Type B pancreatic cell (in vitro differentiated cells): ENCODE data around the gene TMED10. TPM values are rescaled to one million over a fixed set of nuclear protein-coding genes. Genes with fewer than 3 reads are reported as not detected.

ENCODE experiments used
- DNase-seq: peaks from one replicate; pipeline ENCODE4 v3.0.0; 2021; ENCODE audit warnings: mixed read lengths; ENCODE audit not compliant: unreplicated experiment; ENCODE audit errors: extremely low spot score
- H3K27ac Mint-ChIP-seq: 2 replicates; pipeline ENCODE4 v1.8.0; 2021; ENCODE audit warnings: mild to moderate bottlenecking, mixed read lengths
- H3K27me3 Mint-ChIP-seq: 2 replicates; pipeline ENCODE4 v1.8.0; 2021; ENCODE audit warnings: mixed read lengths
- H3K36me3 Mint-ChIP-seq: 2 replicates; pipeline ENCODE4 v1.8.0; 2021; ENCODE audit warnings: mixed read lengths
- H3K4me1 Mint-ChIP-seq: one replicate; pipeline ENCODE4 v1.8.0; 2021; ENCODE audit warnings: mixed read lengths; ENCODE audit not compliant: unreplicated experiment
- H3K4me3 Mint-ChIP-seq: 2 replicates; pipeline ENCODE4 v1.8.0; 2021; ENCODE audit warnings: mild to moderate bottlenecking, mixed read lengths
- H3K9me3 Mint-ChIP-seq: 2 replicates; pipeline ENCODE4 v1.8.0; 2021; ENCODE audit warnings: mixed read lengths
- total RNA-seq: library from RNA; stranded (reverse); gene quantifications from 2 replicates; pipeline ENCODE4 v1.2.1, GENCODE V29; 2021; ENCODE audit warnings: low replicate concordance
- TF ChIP-seq, protein P1 (sequence below): fragments of 200-600 bp; sonication (generic); conservative IDR thresholded peaks from 2 replicates; pipeline ENCODE4 v1.5.0; 2021; ENCODE audit warnings: antibody characterized with exemption, mild to moderate bottlenecking

The TMED10 gene
- total RNA-seq, 1 donor from 2014 or later = 273 TPM

DNA sequence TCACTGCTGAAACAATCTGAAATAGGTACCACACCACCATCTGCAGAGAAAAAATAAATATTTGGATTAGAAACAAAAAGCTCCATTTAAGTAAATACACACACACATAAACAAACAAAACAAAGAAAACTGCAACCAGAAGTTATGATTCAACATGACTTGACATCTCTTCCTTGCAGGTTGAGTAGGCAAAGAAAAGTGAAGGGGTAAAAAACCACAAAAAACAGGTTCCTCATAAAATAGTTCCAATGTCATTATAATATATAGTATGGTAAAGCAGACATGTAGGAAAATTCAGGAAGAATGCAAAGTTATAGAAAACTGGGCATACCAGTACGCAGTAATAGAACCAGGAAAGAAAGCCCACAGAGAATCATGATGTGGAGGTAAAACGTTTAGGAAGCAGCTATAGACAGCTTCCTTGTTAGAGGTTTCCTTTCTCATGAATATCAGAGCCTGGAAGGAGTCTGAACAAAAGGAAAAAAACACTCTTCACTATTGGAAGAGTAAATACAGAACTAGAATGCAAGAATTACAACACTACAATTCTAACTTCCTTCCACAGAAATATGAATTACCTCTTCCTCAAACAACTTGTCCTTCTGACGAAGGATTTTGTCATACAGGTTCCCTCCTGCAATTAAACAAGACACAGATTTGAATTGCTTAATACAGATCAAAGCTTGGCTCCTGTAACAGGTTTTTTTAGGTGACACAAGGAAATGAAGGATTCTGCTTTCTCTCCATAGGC is 55.7 kb downstream of the TMED10 start:
- H3K4me1 Mint-ChIP-seq = peaks cover 13% of the 10 kb centered on the region
- TF ChIP-seq, protein P1, sequence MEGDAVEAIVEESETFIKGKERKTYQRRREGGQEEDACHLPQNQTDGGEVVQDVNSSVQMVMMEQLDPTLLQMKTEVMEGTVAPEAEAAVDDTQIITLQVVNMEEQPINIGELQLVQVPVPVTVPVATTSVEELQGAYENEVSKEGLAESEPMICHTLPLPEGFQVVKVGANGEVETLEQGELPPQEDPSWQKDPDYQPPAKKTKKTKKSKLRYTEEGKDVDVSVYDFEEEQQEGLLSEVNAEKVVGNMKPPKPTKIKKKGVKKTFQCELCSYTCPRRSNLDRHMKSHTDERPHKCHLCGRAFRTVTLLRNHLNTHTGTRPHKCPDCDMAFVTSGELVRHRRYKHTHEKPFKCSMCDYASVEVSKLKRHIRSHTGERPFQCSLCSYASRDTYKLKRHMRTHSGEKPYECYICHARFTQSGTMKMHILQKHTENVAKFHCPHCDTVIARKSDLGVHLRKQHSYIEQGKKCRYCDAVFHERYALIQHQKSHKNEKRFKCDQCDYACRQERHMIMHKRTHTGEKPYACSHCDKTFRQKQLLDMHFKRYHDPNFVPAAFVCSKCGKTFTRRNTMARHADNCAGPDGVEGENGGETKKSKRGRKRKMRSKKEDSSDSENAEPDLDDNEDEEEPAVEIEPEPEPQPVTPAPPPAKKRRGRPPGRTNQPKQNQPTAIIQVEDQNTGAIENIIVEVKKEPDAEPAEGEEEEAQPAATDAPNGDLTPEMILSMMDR = no peak
- DNase-seq = no peak
- H3K36me3 Mint-ChIP-seq = peaks cover 8% of the 10 kb centered on the region
- no peak overlapping the region for H3K4me3 Mint-ChIP-seq
- H3K27me3 Mint-ChIP-seq = no peaks in the 10 kb centered on the region
- H3K9me3 Mint-ChIP-seq = no peaks in the 10 kb centered on the region
- H3K27ac Mint-ChIP-seq = no peak overlapping the region

DNA sequence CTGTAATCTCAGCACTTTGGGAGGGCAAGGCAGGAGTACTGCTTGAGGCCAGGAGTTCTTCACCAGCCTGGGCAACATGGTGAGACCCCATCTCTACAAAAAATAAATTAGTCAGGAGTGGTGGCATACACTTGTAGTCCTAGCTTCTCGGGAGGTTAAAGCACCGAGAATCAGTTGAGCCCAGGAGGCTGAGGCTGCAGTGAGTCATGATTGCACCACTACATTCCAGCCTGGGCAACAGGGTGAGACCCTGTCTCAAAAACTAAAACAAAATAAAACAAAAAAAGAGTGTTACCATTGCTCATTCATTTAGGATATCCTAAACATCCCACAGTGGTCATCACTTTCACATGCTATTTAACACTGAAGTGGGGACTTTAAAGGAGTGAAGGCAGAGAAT is 57.4 kb downstream of the TMED10 start:
- Mint-ChIP-seq H3K4me1 (peaks cover 3% of the 10 kb centered on the region), H3K9me3 (no peaks in the 10 kb centered on the region), H3K27ac (no peak overlapping the region), H3K36me3 (peaks cover 12% of the 10 kb centered on the region), H3K27me3 (no peaks in the 10 kb centered on the region), H3K4me3 (no peak overlapping the region)
- TF ChIP-seq, protein P1 = no peak
- DNase-seq = no peak

DNA sequence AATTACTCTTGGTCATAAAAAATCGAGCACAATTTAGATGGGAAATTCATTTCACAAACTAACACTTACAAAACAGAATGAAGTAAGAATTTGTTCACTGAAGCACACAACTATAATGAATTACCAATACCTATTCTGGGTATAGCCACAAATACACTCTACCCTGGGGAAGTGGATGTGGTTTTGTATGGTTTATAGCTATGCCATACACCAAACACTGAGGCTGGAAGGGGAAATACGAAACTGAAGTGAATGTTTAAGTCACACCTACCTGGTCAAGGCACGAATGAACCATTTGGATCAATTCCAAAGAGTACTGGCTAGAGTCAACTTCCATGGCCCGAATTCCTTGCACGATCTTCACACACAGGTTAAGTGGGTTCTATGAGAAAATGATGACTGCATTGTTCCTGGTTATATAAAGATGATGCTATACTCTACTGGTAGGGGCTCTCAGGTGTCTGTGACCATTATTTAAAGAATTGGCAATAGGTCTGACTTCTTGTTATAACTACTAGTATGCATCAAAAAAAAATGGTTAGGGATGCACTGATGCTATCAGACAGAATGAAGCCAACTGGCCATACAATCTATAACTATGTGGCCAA is 62.4 kb downstream of the TMED10 start:
- Mint-ChIP-seq H3K9me3 (no peaks in the 10 kb centered on the region), H3K27ac (no peak overlapping the region), H3K4me3 (no peak overlapping the region), H3K27me3 (no peaks in the 10 kb centered on the region), H3K4me1 (no peaks in the 10 kb centered on the region), H3K36me3 (peaks cover 38% of the 10 kb centered on the region)
- TF ChIP-seq, protein P1 = no peak
- DNase-seq = no peak

DNA sequence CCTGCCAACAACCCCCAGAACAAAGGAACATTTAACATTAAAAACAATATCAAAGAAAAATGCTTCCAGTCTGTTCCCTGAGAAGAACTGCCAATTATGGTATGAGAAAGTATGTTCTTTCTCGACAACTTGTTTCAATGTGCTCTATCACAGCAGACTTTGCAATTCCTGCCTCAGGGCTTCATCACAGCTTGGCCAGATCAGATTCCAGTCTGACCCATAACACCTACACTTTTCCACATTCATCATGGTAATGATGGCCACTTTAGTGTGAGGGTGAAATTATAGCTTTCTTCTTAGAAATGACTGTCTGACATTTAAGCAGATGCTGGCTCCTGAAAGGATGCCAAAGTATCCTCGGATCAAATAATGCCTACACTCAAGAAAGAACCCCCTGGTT is 66.5 kb downstream of the TMED10 start:
- Mint-ChIP-seq H3K27ac (no peak overlapping the region), H3K36me3 (peaks cover 52% of the 10 kb centered on the region)

DNA sequence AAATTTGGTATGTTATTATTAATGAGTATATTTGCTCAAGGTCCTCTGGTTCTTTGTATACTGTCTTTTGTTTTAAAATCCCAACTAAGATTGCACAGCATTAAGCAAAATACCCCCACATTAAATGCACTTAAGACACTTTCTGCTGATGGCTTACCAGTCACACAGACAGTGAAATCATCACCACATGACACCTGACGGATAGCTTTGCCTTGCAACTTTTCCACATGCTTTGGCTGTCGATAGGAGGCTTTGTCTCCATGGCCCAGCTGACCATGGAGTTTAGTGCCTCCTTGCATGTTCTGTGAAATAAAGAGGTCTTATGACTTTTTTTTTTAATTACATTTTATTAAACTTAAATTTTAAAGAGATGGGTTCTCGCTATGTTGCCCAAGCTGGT is 69.2 kb downstream of the TMED10 start:
- peaks cover 55% of the 10 kb centered on the region for H3K36me3 Mint-ChIP-seq

More for the DNA sequence above, 66.5 kb downstream of the TMED10 start:
- H3K9me3 Mint-ChIP-seq = no peaks in the 10 kb centered on the region
- TF ChIP-seq, protein P1 = no peak
- no peak overlapping the region for H3K4me3 Mint-ChIP-seq
- no peak for DNase-seq
- no peaks in the 10 kb centered on the region for H3K4me1 Mint-ChIP-seq
- no peaks in the 10 kb centered on the region for H3K27me3 Mint-ChIP-seq

More for the DNA sequence above, 69.2 kb downstream of the TMED10 start:
- H3K27ac Mint-ChIP-seq = no peak overlapping the region
- no peaks in the 10 kb centered on the region for H3K4me1 Mint-ChIP-seq
- no peak overlapping the region for H3K4me3 Mint-ChIP-seq
- DNase-seq = no peak
- TF ChIP-seq, protein P1 = no peak
- no peaks in the 10 kb centered on the region for H3K27me3 Mint-ChIP-seq
- H3K9me3 Mint-ChIP-seq = no peaks in the 10 kb centered on the region
